Measurements from ENCODE around the gene WDR41.
A peak's percentile ranks its signal among the peaks of the same experiment; 100 is the strongest.

The WDR41 gene

DNA sequence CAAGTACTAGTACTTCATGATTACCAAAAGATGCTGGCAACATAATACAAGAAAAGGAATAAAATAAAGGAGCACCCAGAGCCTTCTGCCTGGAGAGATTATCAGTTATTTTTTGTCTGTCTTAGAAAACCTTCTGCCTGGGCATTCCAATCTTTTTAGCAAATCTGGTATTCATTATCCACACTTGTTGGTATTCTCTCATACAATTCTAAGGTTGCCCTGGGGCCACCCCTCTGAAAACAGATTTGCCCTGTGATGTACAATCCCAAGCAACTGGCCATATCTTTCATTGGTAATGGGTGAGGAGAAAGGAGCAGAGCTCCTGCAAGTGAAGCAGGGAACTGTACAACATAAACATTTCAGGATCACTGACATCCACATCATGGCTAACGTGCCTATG lies 47.8 kb downstream of the WDR41 start:
- no peak for DNase-seq

DNA sequence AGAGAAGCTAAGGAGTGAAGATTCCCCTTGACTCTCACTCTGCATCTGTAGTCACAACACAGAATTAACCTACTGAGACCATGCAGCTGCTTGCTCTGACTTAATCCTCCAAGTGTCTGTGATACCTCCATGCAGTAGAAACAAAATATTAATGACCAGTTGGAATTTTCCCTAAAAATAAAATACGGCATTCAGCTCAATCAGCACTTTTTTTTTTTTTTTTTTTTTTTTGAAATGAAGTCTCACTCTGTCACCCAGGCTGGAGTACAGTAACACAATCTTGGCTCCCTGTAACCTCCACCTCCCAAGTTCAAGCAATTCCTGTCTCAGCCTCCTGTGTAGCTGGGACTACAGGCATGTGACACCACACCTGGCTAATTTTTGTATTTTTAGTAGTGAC lies 48.4 kb downstream of the WDR41 start:
- no peak for DNase-seq

DNA sequence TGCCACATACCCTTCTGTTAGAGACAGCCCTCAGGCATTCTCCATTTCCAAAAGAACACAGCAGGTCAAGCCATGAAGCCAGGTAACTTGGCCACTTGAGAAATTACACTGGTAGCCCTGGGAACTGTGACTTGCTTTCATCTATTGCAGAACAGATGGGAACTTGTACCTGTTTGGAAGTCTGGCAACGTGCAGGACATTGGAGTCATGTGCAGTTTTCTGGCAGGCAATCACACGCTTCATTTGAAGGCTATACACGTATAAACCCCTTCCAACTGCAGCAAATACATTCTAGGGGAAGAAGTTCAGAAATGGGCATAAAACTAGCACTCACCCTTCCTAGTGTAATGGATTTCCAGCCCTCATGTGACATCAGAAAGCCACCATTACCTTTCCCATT lies 54.0 kb downstream of the WDR41 start:
- no peak for DNase-seq

DNA sequence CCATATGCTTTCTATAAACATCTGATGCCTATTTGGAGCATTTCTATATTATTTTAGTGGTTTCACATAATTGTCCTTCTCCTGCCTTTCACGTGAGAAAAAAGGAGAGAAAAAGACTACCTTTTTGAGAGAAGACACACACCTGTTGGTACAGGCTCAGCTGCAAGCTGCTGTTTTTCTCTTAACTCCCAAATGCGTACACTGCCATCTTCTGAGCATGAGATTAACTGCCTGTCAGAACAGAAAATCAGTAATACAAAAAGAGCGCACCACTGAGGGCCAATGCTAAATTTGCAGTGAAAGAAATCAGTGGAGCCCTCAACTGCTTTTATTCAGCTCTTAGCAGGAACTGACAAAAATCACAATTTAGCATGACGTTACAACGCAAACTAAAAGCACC lies 54.9 kb downstream of the WDR41 start:
- no peak for DNase-seq

DNA sequence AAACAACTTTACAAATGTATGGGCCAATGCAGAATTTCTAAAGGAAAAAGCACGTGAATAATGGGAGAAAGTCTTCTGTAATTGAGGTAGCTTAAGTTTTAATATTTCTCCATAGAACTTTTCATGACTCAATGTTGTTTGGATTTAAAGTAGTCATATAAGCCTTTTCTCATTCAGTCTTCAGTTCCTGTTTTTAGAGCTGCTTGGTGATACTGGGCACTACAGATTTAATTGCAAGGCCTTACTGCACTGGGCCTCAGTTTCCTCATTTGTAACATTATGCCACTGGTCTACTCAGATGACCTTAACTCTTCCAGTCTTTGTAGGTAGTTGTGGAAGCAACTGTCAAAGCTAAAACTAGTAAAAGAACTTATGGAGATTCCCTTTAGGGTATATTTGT lies 60.4 kb downstream of the WDR41 start:
- DNase-seq = no peak

DNA sequence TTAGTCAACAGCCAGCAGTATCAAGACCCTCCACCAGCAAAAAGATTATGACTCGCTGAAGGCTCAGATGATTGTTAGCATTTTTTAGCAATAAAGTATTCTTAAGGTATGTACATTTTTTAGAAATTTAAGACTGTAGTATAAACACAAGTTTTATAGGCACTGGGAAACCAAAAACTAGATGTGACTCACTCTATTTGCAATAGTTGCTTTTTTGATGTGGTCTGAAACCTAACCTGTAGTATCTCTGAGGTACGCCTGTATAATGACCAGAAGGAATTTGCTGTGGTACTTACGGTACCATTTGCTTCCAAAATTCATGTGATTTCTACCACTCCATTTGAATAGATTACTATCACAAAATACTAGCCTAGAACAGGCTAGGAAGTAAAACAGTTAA lies 60.8 kb downstream of the WDR41 start:
- no peak for DNase-seq

DNA sequence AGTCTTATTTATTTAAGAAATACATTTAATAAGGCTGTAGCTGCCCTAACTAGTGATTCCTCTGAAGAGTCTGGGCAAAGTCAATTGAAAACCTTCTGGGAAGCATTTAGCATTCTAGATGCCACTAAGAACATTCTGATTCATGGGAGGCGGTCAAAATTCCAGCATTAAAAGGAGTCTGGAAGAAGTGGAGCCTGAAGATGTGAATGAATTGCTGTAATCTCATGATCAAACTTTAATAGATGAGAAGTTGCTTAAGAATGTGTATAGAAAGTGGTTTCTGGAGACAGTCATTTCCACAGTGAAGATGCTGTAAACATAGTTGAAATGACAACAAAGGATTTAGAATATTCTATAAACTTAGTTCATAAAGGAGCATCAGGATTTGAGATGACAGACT lies 61.4 kb downstream of the WDR41 start:
- DNase-seq = no peak

DNA sequence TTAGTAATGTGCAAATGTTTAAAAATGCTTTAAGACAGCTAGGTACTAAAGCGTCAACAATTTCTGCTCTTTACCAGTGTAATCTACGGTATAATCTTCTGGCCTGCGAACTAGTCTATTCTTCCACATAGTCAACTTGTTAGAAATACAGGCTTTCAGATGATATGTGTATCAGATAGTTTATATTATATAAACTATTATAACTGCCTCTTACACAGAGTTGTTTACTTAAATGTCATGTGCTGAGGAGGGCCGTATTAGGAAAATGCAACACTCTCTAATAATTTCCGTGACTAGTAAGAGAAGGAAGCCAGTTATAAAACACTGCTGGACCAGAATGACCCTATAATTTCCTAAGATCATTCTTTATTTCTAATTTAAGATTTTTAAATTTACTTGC lies 63.6 kb downstream of the WDR41 start:
- no peak for DNase-seq

DNA sequence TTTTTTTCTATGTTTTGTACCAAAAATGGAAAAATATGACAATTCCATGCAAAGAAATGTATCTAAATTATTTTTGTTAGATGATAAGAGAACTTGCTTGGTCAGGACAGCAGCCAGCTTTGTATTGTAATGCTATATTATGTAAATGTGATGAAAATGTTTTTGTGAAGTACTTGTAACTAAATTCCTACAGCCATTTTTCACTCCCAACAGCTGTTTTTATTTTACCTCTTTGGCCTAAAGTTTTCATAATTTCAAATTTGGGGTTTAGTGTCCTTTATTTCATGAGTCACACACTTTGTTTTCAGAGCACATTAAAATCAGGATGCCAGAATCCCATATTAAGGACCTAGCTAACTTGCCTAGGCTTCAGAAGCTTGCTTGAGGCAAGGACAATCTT lies 64.1 kb downstream of the WDR41 start:
- no peak for DNase-seq

DNA sequence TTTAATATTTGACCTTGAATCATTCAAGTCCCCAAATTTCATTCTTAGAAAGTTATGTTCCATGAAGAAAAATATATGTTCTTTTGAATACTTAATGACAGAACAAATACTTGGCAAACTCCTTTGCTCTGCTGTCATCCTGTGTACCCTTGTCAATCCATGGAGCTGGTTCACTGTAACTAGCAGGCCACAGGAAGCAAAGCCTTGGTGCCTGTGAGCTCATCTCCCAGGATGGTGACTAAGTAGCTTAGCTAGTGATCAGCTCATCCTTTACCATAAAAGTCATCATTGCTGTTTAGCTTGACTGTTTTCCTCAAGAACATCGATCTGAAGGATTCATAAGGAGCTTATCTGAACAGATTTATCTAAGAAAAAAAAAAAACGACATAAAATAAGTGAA lies 65.4 kb downstream of the WDR41 start:
- no peak for DNase-seq

DNA sequence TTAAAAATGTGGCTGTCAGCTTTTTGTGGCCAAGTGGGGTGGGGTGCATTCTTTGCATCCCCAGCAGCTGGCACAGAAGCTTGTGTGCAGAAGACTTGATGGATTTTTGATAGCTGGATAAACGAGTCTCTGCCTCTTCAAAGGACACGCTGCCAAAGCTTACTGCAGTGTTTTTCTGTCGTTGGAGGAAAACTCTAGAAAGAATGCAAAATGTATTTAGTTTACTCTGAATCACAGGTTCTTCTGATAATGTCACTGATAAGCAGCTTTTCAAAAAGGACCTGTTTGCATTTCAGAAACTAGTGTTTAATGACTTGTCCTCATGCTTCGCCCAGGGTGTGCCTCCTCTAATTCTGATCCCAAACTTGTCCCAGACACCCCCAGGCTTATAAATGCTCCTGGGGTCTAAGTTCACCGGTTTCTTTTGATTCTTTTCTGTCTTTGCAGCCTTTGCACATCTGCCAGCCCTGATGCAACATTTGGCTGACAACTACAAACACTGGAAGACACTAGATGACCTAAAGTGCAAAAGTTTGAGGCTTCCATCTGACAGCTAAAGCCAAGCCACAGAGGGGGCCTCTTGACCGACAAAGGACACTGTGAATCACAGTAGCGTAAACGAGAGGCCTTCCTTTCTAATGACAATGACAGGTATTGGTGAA lies 66.0 kb downstream of the WDR41 start:
- no peak for DNase-seq

DNA sequence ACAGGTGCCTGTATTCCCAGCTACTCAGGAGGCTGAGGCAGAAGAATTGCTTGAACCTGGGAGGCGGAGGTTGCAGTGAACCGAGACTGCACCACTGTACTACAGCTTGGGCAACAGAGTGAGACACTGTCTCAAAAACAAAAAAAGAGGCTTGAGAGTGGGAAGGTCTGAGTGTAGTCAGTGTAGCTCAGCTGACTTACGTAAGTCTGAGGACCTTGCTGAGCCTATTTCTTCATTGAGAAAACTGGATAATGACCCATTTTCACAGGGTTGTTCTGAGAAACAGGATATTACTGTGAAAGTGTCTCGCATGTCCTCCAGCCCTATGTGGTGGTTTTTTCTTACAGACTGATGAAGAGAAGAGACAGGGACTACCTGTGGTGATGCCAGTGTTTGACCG lies 66.7 kb downstream of the WDR41 start:
- no peak for DNase-seq

DNA sequence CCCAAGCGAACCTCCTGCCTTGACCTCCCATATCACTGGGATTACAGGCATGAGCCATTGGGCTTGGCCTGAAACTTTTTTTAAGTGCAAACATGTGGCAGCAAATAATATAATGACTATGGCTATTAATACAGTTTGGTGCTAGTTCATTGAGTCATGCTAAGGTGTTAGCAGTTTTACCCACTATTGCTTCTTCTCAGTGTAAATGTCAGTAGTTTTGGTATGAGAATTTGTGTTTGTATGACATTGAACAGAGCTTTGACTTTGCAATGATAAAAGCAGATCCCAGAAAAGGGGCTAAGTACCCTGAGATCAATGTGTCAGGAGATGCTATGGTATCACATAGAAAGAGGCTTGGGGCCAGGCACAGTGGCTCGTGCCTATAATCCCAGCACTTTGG lies 67.2 kb downstream of the WDR41 start:
- DNase-seq = no peak

DNA sequence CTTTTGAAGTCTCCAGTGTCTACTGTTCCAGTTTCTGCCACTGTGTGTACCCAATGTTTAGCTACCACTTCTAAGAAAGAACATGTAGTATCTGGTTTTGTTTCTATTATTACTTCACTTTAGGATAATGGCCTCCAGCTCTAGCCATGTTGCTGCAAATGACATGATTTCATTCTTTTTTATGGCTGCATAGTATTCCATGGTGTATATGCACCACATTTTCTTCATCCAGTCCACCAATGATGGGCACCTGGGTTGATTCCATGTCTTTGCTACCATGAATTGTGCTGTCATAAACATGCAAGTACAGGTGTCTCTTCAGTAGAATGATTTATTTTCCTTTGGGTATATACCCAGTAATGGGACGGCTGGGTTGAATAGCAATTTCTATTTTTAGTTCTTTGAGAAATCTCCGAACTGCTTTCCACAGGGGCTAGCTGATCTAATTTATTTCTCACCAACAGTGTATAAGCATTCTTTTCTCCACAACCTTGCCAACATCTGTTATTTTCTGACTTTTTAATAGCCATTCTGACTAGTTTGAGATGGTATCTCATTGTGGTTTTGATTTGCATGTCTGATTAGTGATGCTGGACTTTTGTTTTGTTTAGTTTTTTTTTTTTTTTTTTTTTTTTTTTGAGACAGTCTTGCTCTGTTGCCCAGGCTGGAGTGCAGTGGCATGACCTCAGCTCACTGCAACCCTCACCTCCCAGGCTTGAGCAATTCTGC lies 68.9 kb downstream of the WDR41 start:
- no peak for DNase-seq

DNA sequence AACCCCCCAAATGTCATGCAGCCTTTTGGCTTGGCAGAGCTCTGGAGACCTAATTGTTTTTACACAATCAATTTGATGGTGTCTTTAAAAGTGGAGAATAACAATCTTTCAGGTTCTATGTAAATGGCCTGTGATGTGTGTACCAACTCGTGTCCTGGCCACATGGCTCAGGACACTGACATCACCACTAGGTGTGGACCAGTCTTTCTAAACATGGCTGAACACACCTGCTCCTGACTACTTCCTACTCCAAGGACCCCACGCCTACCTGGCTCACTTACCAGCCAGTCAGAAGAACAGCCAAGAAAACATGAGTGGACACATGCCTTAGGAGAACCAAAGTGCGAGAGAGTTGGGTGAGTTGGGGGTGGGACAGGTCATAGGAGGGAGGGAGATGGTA lies 71.2 kb downstream of the WDR41 start:
- no peak for DNase-seq

DNA sequence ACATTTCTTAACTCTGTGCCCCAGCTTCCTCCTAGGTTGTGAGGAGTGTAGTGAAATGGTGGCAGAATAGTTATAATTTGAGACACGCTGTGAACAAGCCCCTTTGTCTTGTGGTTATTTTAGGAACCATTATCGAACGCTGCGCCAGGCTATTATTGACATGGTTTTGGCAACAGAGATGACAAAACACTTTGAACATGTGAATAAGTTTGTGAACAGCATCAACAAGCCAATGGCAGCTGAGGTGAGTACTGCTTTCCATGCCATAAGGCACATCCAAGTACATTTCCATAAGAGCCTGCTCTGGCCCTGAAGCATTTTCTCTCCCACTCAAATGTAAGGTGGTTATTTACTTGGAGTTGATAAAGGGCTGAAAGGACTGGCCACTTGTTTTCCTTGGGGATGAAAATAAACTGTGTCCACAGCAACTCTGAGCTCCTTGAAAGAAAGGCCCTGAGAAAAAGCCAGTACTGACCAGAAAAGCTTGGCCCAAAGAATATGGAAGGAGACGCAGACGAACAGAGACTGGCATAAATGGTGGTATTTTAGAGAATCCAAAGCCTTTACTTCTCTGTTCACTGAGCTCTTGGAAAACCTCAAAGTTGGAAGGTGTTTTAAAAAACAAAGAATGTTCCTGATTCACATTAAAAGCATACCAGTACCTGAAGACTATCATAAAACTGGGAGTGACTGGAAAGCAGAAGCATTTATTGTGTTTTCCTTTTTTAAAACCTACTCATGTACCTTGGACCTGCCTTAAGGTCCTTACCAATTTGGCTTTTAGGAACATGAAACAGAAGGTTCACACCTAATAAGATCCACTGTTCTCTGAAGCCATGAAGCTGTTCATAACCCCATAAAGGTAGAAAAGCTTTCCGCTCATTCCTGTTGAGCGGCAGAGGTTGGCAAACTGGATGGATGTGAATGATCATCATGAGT lies 72.2 kb downstream of the WDR41 start:
- no peak for DNase-seq

DNA sequence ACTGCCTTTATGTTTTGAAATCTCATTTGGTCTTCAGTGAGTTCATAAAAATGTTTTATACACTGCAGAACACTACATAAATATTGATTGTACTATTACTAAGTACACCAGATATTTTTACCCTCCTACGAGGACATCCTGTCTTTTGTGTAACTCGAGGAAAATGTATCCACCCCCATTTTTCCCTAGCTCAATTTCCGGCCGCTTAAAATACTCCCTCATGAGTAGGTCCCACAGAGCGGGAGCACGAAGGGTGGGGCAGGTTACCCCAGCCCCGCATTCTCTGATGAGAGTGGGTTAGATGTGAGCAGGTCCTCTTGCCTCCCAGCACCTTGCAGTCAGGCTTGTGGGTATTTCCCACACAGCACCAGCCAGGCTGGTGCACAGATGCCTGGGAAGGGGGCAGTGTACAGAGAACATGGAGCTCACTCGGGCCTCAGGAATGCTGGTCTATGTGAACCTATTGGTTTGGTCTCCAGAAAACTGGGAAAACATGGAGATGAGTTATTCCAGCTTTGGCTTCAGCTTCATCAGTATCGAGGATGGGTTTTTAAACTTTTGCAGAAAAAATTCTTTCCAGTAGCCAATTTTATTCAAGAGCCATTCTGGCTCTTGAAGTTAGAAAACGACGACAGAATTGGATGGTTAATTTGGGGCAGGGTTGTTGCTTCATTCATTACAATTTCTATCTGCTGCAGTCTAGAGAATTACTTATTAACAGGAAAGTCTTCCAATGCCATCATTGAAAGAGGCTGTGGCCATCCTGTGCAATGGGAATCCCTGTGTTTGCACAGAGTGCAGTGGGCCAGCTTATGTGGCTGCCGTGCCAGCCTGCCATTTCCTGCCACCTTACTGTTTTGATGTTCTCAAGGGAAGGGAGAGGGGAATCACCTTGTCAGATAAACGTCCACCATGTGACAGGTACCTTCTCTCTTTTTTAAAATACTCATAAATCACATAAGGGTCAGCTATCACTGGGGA lies 73.2 kb downstream of the WDR41 start:
- DNase-seq = peak; percentile 33

DNA sequence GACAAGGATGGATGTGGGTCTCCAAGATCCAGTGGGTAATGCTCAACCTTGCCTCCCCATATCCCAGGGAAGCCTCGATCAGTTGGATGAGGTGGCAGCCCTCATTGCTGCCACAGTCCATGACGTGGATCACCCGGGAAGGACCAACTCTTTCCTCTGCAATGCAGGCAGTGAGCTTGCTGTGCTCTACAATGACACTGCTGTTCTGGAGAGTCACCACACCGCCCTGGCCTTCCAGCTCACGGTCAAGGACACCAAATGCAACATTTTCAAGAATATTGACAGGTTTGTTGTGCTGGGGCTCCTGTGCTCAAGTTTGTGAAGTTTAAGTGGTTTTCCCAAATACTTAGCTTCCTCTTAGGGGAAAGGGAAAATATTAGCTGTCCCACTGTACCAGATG lies 74.0 kb downstream of the WDR41 start:
- no peak for DNase-seq

DNA sequence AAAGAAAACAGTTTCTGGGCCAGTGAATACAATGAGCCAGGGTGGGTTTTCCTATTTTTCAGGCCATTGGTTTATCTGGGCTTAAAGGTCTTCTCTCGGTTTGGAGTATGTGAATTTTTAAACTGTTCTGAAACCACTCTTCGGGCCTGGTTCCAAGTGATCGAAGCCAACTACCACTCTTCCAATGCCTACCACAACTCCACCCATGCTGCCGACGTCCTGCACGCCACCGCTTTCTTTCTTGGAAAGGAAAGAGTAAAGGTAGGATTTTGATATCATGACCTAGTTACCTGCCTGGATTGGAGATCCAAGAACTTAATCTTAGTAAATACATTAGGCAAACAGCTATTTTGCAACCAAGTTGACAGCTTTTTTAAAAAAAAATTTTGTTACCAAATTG lies 79.1 kb downstream of the WDR41 start:
- no peak for DNase-seq

DNA sequence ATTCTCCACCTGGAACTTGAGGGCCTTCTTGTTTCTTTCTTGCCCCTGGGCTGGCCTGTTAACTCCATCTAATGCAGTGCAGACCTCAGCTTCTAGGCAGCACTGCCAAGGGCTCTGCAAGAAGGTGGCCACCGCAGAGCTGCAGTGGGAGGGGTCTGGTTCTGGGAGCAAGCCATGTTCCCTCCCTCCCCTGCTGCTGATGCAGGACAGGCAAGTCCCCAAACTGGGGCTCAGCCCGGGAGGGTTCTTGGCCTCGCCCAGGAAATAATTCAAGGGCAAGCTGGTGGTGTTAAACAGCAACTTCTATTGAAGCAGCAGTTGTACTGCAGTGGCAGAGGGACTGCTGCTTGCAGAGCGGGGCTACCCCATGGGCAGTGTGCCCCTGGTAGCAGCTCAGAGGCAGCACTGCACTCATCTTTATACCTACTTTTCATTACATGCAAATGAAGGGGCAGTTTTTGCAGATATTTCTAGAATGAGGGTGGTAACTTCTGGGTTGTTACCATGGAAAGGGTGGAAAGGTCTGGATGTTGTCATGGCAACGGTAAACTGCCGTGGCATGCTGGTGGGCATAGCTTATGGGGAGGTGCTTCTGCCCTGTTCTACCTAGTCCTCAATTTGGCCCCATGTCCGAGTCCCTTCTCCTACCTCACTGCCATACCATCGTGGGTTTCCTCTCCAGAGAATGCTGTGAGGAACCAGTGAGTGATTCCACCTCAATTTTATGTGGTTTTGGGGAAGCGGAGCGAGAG lies 82.1 kb downstream of the WDR41 start:
- DNase-seq = no peak

DNA sequence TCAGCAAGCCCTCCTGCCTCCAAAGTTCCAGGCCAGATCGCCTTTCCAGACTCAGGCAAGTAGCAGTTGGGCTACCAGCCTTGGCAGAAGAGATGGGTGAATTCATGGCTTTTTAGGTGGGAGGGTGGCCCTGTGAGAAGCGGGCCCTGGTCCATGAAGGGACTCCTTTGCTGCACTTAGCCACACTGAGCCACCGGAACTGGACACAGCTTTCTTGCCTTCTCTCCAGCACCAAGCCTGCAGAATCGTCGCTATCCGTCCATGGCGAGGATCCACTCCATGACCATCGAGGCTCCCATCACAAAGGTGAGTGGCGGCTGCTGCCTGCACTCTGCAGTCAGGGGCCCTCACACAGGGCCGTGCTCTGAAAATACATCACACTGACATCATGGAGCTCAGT lies 85.0 kb downstream of the WDR41 start:
- no peak for DNase-seq

DNA sequence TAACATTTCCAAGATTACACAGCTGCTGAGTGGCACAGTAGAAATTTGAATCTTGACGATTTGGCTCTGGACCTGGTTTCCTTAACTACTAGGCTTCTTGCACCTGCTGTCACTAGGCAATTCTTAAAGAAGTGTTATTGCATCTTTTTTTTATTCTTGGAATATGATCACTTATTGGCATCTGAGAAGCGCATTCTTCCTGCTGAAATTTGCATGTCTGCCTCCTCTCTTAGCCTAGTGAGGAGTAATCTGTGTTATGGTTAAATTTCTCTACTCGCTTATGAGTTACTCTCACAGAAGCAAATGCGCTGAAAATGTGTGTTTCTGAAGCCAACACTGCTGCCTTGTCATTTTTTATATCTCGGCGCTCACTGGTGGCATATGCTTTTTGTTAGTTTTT lies 89.3 kb downstream of the WDR41 start:
- DNase-seq = no peak
